GM18511 (cell line): ENCODE measurements around the gene CTF1.
"Not testable (repeated sequence)": the region's sequence is repeated elsewhere in the genome, so short reads cannot be mapped to it uniquely, and the experiment has no call there.

Experiments
- ATAC-seq: cut with Tn5 transposase; IDR thresholded peaks from one replicate; pipeline ENCODE4 v1.9.1; 2021; ENCODE audit warnings: mild to moderate bottlenecking, moderate library complexity; ENCODE audit not compliant: unreplicated experiment

The CTF1 gene

GRCh38 chr16:30887927-30888326, 8.5 kb upstream of the CTF1 start:
- ATAC-seq = no peak

- ATAC-seq = no peak
Measured at GRCh38 chr16:30888856-30889499, 7.4 kb upstream of the CTF1 start.

GRCh38 chr16:30889721-30890120, 6.7 kb upstream of the CTF1 start:
- ATAC-seq = no peak

GRCh38 chr16:30891043-30891823, 5.2 kb upstream of the CTF1 start:
- ATAC-seq = not testable (repeated sequence)

- no peak for ATAC-seq
Measured at GRCh38 chr16:30892670-30893416, 3.6 kb upstream of the CTF1 start.

- ATAC-seq = peak; percentile 23
Measured at GRCh38 chr16:30893417-30893743, 3.0 kb upstream of the CTF1 start.

GRCh38 chr16:30893744-30894539, 2.5 kb upstream of the CTF1 start, which contains the start of gene BCL7C:
BCL7C (minus strand) TSS chr16:30894077; CDS start chr16:30893944, 133 bp downstream.
- peak; percentile 74 for ATAC-seq

- no peak for ATAC-seq
Measured at GRCh38 chr16:30894540-30895368, 1.7 kb upstream of the CTF1 start.

GRCh38 chr16:30895627-30896260, 670 bp upstream of the CTF1 start:
- ATAC-seq = no peak

GRCh38 chr16:30896889-30897733, 697 bp downstream of the CTF1 start:
- no peak for ATAC-seq

- ATAC-seq = no peak
Measured at GRCh38 chr16:30899794-30900193, 3.4 kb downstream of the CTF1 start.

- no peak for ATAC-seq
Measured at GRCh38 chr16:30900588-30900987, 4.2 kb downstream of the CTF1 start.

GRCh38 chr16:30901201-30902028, 5.0 kb downstream of the CTF1 start:
- no peak for ATAC-seq

GRCh38 chr16:30902029-30902972, 5.9 kb downstream of the CTF1 start:
- ATAC-seq = peak; percentile 74

- ATAC-seq = no peak
Measured at GRCh38 chr16:30903002-30903401, 6.6 kb downstream of the CTF1 start.

- no peak for ATAC-seq
Measured at GRCh38 chr16:30903596-30903995, 7.2 kb downstream of the CTF1 start.
